Coronary artery (tissue), 2 donors: ENCODE results near the gene ELAPOR1.
"Not testable (repeated sequence)": the region's sequence is repeated elsewhere in the genome, so short reads cannot be mapped to it uniquely, and the experiment has no call there.

Experiments
- DNase-seq: peaks from one replicate; pipeline ENCODE4 v3.0.0-alpha.2; 2017; ENCODE audit warnings: low spot score
- H3K27ac ChIP-seq, 2 donors: fragments of 200-600 bp; sonication (generic); one replicate each; pipeline ENCODE4 v1.5.1; 2016 to 2019
- H3K4me3 ChIP-seq: fragments of 200-600 bp; sonication (generic); 2 replicates; pipeline ENCODE4 v1.5.1; 2016; ENCODE audit warnings: mild to moderate bottlenecking, moderate library complexity
- TF ChIP-seq, protein P1 (sequence below): fragments of 200-600 bp; sonication (generic); IDR thresholded peaks from one replicate; pipeline ENCODE4 v1.5.1; 2019; ENCODE audit warnings: antibody characterized with exemption

The ELAPOR1 gene

DNA sequence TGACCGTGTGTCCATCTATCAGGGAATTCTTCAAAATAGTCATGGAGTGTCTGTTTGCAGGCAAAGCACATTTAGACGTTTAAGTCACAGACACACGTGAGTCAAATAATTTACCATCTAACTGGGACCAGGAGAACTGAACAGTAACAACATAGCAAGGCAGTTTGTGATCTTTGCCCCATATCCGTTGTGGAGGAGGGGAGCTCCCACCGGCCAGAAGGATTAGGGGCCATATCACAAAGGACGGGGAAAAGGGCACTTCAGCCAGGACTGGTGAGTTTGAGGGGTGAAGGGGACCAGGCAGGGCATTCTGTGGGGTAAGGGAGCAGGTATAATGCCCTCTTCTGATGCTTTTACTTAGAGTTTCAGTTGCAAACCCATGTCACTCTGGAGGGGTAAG is 22.9 kb downstream of the ELAPOR1 start:
- TF ChIP-seq, protein P1, sequence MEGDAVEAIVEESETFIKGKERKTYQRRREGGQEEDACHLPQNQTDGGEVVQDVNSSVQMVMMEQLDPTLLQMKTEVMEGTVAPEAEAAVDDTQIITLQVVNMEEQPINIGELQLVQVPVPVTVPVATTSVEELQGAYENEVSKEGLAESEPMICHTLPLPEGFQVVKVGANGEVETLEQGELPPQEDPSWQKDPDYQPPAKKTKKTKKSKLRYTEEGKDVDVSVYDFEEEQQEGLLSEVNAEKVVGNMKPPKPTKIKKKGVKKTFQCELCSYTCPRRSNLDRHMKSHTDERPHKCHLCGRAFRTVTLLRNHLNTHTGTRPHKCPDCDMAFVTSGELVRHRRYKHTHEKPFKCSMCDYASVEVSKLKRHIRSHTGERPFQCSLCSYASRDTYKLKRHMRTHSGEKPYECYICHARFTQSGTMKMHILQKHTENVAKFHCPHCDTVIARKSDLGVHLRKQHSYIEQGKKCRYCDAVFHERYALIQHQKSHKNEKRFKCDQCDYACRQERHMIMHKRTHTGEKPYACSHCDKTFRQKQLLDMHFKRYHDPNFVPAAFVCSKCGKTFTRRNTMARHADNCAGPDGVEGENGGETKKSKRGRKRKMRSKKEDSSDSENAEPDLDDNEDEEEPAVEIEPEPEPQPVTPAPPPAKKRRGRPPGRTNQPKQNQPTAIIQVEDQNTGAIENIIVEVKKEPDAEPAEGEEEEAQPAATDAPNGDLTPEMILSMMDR = no peak
- Histone ChIP-seq H3K4me3 (no peak overlapping the region), H3K27ac (no peak overlapping the region)
- DNase-seq = no peak

DNA sequence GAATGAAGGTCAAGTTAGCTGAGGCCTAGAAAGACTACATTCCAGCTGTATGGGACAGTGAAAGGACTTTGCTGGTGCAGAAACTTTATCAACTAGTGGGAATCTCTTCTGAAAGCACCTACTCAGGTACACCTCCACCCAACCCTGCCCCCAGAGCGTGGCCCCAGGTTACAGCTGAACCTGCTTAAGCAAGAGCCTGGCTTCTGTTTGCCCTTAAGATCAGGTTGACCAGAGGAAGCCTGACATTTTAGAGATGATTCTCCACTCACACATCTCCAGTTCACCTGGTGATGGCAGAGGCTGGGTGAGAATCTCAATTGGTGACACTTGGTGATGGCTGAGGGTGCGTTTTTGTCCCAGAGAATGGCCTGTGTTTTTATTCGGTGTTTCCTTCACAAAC is 24.0 kb downstream of the ELAPOR1 start:
- TF ChIP-seq, protein P1 = no peak
- no peak overlapping the region for H3K4me3 ChIP-seq

DNA sequence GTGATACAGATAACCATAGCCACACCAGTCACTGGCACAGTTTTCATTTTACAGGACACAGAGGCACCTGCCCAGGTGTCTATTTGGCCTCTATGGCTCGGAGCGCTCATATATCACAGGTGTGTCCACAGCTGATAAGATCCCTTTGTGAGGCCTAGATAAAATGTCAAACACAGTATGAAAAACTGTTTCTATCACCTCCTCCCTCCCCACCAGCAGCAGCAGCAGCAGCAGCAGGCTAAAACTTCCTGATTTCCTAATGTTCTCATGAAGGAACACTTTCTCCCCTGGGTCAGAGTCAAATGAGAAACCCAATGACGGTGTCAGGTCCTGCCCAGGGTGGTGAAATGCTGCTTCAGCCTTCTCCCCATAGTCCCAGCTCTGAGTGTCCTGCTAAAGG is 24.4 kb downstream of the ELAPOR1 start:
- DNase-seq = no peak
- Histone ChIP-seq H3K4me3 (no peak overlapping the region), H3K27ac (no peak overlapping the region)
- TF ChIP-seq, protein P1 = no peak

More for the DNA sequence above, 24.0 kb downstream of the ELAPOR1 start:
- no peak for DNase-seq
- H3K27ac ChIP-seq = no peak overlapping the region

DNA sequence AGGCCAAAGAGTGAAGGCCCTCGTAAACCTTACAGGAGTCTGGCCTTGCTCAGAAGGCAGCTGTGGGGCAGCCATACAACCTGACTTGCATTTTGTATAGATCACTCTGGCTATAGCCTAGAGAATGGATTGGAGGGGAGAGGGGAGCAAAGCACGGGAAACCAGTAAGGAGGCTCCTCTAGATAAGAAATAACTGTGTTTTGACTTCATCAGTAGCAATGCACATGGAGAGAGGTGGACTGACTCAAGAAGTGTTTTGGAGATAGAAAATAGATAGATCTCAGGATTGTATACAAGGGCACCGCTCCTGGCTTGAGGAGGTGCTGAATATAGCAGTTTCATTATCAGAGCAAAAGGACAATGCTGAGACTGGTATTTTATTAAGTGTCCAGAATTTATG is 26.5 kb downstream of the ELAPOR1 start:
- no peak for DNase-seq
- no peak overlapping the region for H3K27ac ChIP-seq
- TF ChIP-seq, protein P1 = no peak
- H3K4me3 ChIP-seq = no peak overlapping the region

DNA sequence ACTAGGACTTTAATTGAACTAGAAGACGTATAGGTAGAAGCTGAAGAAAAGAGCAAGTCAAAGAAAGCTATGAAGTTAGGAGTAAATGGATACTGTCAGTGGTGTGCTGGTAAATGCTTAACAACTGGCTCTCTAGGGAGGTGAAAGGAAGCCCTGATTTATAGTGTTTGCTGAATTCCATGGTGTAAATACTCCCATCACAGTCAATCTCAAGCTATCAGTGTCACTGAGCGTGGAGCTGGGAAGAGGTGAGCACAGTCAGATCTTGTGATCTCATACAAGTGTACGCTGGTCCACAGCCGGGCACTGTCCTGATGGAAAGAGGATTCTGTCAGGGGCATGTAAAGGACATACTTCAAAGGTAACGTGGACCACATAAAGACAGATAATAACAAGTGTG is 28.3 kb downstream of the ELAPOR1 start:
- no peak overlapping the region for H3K4me3 ChIP-seq

DNA sequence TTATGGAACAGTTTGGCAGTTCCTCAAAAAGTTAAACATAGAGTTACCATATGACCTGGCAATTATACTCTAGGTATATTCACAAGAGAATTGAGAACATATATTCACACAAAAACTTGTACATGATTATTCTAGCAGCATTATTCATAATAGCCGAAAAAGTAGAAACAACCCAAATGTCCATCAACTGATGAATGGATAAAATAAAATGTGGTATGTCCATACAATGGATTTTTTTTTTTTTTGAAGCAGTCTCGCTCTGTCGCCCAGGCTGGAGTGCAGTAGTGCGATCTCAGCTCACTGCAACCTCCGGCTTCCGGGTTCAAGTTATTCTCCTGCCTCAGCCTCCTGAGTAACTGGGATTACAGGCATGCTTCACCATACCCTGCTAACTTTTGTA is 28.8 kb downstream of the ELAPOR1 start:
- H3K4me3 ChIP-seq, DNase-seq, H3K27ac ChIP-seq: not testable (repeated sequence)

More for the DNA sequence above, 28.3 kb downstream of the ELAPOR1 start:
- H3K27ac ChIP-seq = no peak overlapping the region
- TF ChIP-seq, protein P1 = no peak
- no peak for DNase-seq

DNA sequence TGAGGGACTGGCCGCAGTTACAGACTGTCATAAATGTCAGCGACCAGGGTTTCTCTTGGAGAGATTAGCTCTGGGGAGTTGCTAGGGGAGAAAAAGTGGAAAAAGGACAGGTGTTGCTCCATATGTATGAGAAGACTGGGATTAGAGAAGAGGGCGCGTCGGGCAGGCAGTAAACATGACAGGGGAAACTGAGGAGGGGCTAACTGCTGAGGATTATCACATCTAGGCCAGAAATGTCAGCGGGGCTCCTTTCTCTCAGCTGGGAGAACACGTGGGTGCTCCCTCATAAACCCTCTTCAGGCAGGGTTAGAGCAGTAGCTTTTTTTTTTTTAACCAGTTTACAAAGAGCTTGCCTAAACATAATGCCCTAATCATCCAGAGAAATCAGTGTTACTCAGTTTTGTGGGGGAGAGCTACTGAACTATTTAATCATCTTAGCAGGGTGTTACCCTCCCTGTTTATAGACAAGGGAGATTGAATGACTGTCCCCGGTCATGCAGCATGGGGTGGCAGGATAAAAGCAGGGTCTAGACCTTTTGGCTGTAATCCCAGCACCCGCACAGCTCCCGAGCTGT is 35.2 kb downstream of the ELAPOR1 start:
- DNase-seq = no peak
- Histone ChIP-seq H3K4me3 (no peak overlapping the region), H3K27ac (no peak overlapping the region)
- TF ChIP-seq, protein P1 = no peak
